DOHH2 (cell line): ENCODE data around the gene EMX1.

Source experiments
- H3F3A ChIP-seq: fragments of 200-600 bp; sonication (generic), shearing (Covaris generic); 2 replicates; pipeline ENCODE4 v1.6.0; 2016; ENCODE audit warnings: antibody characterized with exemption, mild to moderate bottlenecking; ENCODE audit not compliant: control insufficient read depth, insufficient read depth
- H3K27ac ChIP-seq: fragments of 200-600 bp; sonication (generic); 2 replicates; pipeline ENCODE4 v1.5.1; 2014; ENCODE audit warnings: low read depth, mild to moderate bottlenecking, low read length, moderate library complexity
- H3K27me3 ChIP-seq: fragments of 200-600 bp; sonication (generic); 2 replicates; pipeline ENCODE4 v1.6.1; 2014; ENCODE audit warnings: mild to moderate bottlenecking, low read length, mixed read lengths; ENCODE audit not compliant: control insufficient read depth
- H3K36me3 ChIP-seq: fragments of 200-600 bp; sonication (generic); 2 replicates; pipeline ENCODE4 v1.6.1; 2014; ENCODE audit warnings: mild to moderate bottlenecking, low read length, moderate library complexity, mixed read lengths; ENCODE audit not compliant: control insufficient read depth
- H3K4me1 ChIP-seq: fragments of 200-600 bp; sonication (generic); 2 replicates; pipeline ENCODE4 v1.6.1; 2014; ENCODE audit warnings: mild to moderate bottlenecking, low read length, mixed read lengths; ENCODE audit not compliant: control insufficient read depth
- H3K4me2 ChIP-seq: fragments of 200-600 bp; sonication (generic); 2 replicates; pipeline ENCODE4 v1.6.0; 2014; ENCODE audit warnings: mild to moderate bottlenecking, low read length, moderate library complexity
- H3K4me3 ChIP-seq: fragments of 200-600 bp; sonication (generic); 2 replicates; pipeline ENCODE4 v1.5.1; 2014; ENCODE audit warnings: mild to moderate bottlenecking, low read length, mixed read lengths
- H3K79me2 ChIP-seq: fragments of 200-600 bp; sonication (generic); 2 replicates; pipeline ENCODE4 v1.6.1; 2014; ENCODE audit warnings: mild to moderate bottlenecking, low read length, mixed read lengths; ENCODE audit not compliant: control insufficient read depth
- H3K9me2 ChIP-seq: fragments of 200-600 bp; sonication (generic); replicated peaks from 2 replicates; pipeline ENCODE4 v1.6.1; 2014; ENCODE audit warnings: mild to moderate bottlenecking, low read length, mixed read lengths; ENCODE audit not compliant: control insufficient read depth
- H3K9me3 ChIP-seq: fragments of 200-600 bp; sonication (generic); 2 replicates; pipeline ENCODE4 v1.6.1; 2014; ENCODE audit warnings: antibody characterized with exemption, low read length, mixed read lengths; ENCODE audit not compliant: control insufficient read depth, insufficient read depth
- H4K20me1 ChIP-seq: fragments of 200-600 bp; sonication (generic); 2 replicates; pipeline ENCODE4 v1.6.0; 2014; ENCODE audit warnings: low read depth, mild to moderate bottlenecking, antibody characterized with exemption, low read length, moderate library complexity; ENCODE audit not compliant: control insufficient read depth, insufficient read depth
- EZH2phosphoT487 ChIP-seq: fragments of 200-600 bp; sonication (generic); IDR thresholded peaks from 2 replicates; pipeline ENCODE4 v1.6.1; 2017; ENCODE audit warnings: borderline replicate concordance, mild to moderate bottlenecking, antibody characterized with exemption, low read length, moderate library complexity, mixed read lengths
- TF ChIP-seq, protein P1 (sequence below): fragments of 200-600 bp; sonication (generic); IDR thresholded peaks from one replicate; pipeline ENCODE4 v1.5.1; 2014; ENCODE audit warnings: antibody characterized with exemption, mild to moderate bottlenecking, low read depth, low read length; ENCODE audit not compliant: poor library complexity, severe bottlenecking

Gene EMX1

DNA sequence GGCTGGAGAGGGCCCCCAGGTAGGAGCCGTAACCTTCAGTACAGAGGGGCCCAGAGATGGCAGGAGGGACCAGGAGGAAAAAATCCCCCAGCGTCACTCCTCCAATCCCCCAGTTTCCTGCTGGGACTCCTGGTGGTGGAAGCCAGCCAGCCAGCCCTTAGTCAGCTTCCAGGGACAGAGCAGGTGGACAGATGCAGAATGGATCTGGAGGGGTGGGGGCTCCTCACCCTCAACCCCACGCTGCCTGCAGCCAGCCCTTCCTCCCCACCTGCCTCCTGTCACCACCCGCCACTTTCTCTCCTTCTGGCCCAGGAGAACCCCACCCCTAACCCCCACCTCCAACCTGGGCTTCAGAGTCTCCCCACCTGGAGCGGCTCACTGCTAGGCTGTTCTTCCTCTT lies 21.1 kb downstream of the EMX1 start:
- no peaks in the 10 kb centered on the region for H3K4me1 ChIP-seq
- H3K9me2 ChIP-seq: no peaks in the 10 kb centered on the region
- no peak overlapping the region for H3K27ac ChIP-seq
- H3K9me3 ChIP-seq: no peaks in the 10 kb centered on the region
- no peaks in the 10 kb centered on the region for H4K20me1 ChIP-seq
- no peak overlapping the region for H3K4me2 ChIP-seq
- H3K36me3 ChIP-seq: no peaks in the 10 kb centered on the region
- H3K4me3 ChIP-seq: no peak overlapping the region
- H3F3A ChIP-seq: no peaks in the 10 kb centered on the region
- no peak for TF ChIP-seq EZH2phosphoT487
- TF ChIP-seq, protein P1, sequence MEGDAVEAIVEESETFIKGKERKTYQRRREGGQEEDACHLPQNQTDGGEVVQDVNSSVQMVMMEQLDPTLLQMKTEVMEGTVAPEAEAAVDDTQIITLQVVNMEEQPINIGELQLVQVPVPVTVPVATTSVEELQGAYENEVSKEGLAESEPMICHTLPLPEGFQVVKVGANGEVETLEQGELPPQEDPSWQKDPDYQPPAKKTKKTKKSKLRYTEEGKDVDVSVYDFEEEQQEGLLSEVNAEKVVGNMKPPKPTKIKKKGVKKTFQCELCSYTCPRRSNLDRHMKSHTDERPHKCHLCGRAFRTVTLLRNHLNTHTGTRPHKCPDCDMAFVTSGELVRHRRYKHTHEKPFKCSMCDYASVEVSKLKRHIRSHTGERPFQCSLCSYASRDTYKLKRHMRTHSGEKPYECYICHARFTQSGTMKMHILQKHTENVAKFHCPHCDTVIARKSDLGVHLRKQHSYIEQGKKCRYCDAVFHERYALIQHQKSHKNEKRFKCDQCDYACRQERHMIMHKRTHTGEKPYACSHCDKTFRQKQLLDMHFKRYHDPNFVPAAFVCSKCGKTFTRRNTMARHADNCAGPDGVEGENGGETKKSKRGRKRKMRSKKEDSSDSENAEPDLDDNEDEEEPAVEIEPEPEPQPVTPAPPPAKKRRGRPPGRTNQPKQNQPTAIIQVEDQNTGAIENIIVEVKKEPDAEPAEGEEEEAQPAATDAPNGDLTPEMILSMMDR: no peak
- no peaks in the 10 kb centered on the region for H3K27me3 ChIP-seq
- no peaks in the 10 kb centered on the region for H3K79me2 ChIP-seq

DNA sequence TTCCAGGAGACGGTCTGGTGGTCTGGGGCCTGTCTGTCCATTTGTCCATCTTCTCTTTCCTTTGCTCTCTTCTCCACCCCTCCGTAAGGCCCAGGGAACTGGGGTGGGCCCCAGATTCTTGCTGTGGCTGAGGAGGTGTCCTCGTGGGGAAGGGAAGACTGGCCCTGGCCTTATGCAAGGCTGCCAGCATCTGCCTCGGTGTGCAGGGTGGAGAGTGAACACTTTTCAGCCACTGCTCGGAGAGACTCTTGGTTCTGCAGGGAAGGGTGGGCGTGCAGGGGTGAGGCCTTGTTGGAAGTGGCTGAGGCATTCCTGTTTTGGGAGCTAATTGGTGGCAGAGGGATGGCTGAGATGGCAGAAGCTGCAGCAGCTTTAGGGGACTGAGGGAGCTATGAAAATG lies 23.0 kb downstream of the EMX1 start:
- H3K4me3 ChIP-seq: no peak overlapping the region
- H3K27ac ChIP-seq: no peak overlapping the region
- no peaks in the 10 kb centered on the region for H3K79me2 ChIP-seq
- TF ChIP-seq EZH2phosphoT487: no peak
- TF ChIP-seq, protein P1: no peak
- H3K4me1 ChIP-seq: no peaks in the 10 kb centered on the region
- no peaks in the 10 kb centered on the region for H3F3A ChIP-seq
- H3K4me2 ChIP-seq: no peak overlapping the region
- H3K9me3 ChIP-seq: no peaks in the 10 kb centered on the region
- H3K36me3 ChIP-seq: no peaks in the 10 kb centered on the region
- H4K20me1 ChIP-seq: no peaks in the 10 kb centered on the region
- no peaks in the 10 kb centered on the region for H3K9me2 ChIP-seq
- no peaks in the 10 kb centered on the region for H3K27me3 ChIP-seq

DNA sequence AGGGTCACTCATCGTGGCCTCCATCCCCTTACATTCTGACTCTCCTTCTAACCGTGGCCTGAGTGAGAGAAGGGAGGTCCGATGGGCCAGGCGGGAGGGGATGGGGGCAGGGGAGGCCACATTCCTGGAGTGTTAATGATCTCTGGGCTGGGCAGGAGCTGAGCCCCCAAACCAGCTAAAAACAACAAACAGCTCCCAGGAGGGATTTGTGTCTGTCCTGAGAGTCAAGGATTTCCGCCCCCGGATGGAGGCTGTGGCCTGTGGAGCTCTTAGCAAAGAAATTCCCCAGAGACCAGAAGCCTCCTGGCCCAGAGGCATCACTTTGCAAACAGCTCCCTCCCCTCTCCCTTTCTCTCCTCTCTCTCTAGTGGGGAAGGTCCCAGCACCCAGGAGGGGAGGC lies 23.5 kb downstream of the EMX1 start:
- Histone ChIP-seq H3K27me3 (no peaks in the 10 kb centered on the region), H3K4me2 (no peak overlapping the region), H3K79me2 (no peaks in the 10 kb centered on the region), H3K9me3 (no peaks in the 10 kb centered on the region), H4K20me1 (no peaks in the 10 kb centered on the region), H3F3A (no peaks in the 10 kb centered on the region), H3K36me3 (no peaks in the 10 kb centered on the region), H3K9me2 (no peaks in the 10 kb centered on the region), H3K27ac (no peak overlapping the region), H3K4me1 (no peaks in the 10 kb centered on the region), H3K4me3 (no peak overlapping the region)
- TF ChIP-seq EZH2phosphoT487: no peak
- TF ChIP-seq, protein P1: no peak

DNA sequence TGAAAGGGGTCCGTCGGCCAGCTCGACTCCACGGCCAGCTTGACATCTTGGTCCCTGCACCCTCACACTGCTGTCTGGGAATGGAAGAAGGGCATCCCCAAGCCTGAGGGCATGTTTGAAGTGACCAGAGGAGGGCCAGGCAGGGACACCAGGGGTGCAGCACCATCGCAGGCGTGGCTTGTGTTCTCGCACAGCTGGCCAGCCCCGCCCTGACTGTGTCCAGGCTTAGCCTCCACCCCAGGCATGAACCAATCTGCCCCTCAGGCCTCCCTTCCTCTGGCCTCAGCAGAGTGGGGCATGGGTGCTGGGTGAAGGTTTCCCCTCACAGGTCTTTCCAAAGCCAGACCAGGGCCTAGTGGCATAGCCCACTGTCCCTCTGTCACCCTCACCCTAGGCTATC lies 25.0 kb downstream of the EMX1 start:
- no peaks in the 10 kb centered on the region for H3K36me3 ChIP-seq
- no peak overlapping the region for H3K4me3 ChIP-seq
- no peaks in the 10 kb centered on the region for H3K27me3 ChIP-seq
- H3K4me2 ChIP-seq: no peak overlapping the region
- H3K79me2 ChIP-seq: no peaks in the 10 kb centered on the region
- no peak overlapping the region for H3K27ac ChIP-seq
- no peaks in the 10 kb centered on the region for H3K9me2 ChIP-seq
- no peaks in the 10 kb centered on the region for H3F3A ChIP-seq
- TF ChIP-seq, protein P1: no peak
- TF ChIP-seq EZH2phosphoT487: no peak
- H3K9me3 ChIP-seq: no peaks in the 10 kb centered on the region
- H3K4me1 ChIP-seq: no peaks in the 10 kb centered on the region
- H4K20me1 ChIP-seq: no peaks in the 10 kb centered on the region
